SK-N-SH treated with all-trans-retinoic acid at 6 μM for 48 hours (cell line): ENCODE results near the gene WDR18.

Source experiments
- ARNTL ChIP-seq: fragments of 450-650 bp; formaldehyde crosslinking; IDR thresholded peaks from 2 replicates; pipeline ENCODE4 v1.5.0; 2020; ENCODE audit warnings: low read depth, mild to moderate bottlenecking, moderate library complexity, borderline replicate concordance
- CSDC2 ChIP-seq: fragments of 250-450 bp; sonication (Bioruptor Pico); IDR thresholded peaks from 2 replicates; pipeline ENCODE4 v1.5.0; 2020; ENCODE audit warnings: mild to moderate bottlenecking, moderate library complexity
- ESRRG ChIP-seq: fragments of 250-450 bp; sonication (Bioruptor Pico); IDR thresholded peaks from 2 replicates; pipeline ENCODE4 v1.6.1; 2021; ENCODE audit warnings: mild to moderate bottlenecking
- GLIS3 ChIP-seq: fragments of 250-450 bp; sonication (Bioruptor Pico); IDR thresholded peaks from 2 replicates; pipeline ENCODE4 v1.5.0; 2020; ENCODE audit warnings: mild to moderate bottlenecking, moderate library complexity
- ISL1 ChIP-seq: fragments of 250-450 bp; sonication (Bioruptor Pico); IDR thresholded peaks from 2 replicates; pipeline ENCODE4 v2.1.2; 2022; ENCODE audit warnings: mild to moderate bottlenecking, moderate library complexity
- PATZ1 ChIP-seq: fragments of 250-450 bp; sonication (Bioruptor Pico); IDR thresholded peaks from 2 replicates; pipeline ENCODE4 v1.8.0; 2020; ENCODE audit warnings: mild to moderate bottlenecking, moderate library complexity, borderline replicate concordance
- PPARA ChIP-seq: fragments of 250-450 bp; sonication (Bioruptor Pico); IDR thresholded peaks from 2 replicates; pipeline ENCODE4 v1.5.0; 2020; ENCODE audit warnings: mild to moderate bottlenecking, borderline replicate concordance
- RARB ChIP-seq: fragments of 250-450 bp; sonication (Bioruptor Pico); IDR thresholded peaks from 2 replicates; pipeline ENCODE4 v1.8.0; 2021; ENCODE audit warnings: mild to moderate bottlenecking, moderate library complexity
- TCF4 ChIP-seq: fragments of 250-450 bp; sonication (Bioruptor Pico); IDR thresholded peaks from 2 replicates; pipeline ENCODE4 v1.8.0; 2021; ENCODE audit warnings: mild to moderate bottlenecking, moderate library complexity, borderline replicate concordance
- ZFP30 ChIP-seq: fragments of 450-650 bp; formaldehyde crosslinking; IDR thresholded peaks from 2 replicates; pipeline ENCODE4 v1.5.0; 2022; ENCODE audit warnings: mild to moderate bottlenecking, moderate library complexity

DNA sequence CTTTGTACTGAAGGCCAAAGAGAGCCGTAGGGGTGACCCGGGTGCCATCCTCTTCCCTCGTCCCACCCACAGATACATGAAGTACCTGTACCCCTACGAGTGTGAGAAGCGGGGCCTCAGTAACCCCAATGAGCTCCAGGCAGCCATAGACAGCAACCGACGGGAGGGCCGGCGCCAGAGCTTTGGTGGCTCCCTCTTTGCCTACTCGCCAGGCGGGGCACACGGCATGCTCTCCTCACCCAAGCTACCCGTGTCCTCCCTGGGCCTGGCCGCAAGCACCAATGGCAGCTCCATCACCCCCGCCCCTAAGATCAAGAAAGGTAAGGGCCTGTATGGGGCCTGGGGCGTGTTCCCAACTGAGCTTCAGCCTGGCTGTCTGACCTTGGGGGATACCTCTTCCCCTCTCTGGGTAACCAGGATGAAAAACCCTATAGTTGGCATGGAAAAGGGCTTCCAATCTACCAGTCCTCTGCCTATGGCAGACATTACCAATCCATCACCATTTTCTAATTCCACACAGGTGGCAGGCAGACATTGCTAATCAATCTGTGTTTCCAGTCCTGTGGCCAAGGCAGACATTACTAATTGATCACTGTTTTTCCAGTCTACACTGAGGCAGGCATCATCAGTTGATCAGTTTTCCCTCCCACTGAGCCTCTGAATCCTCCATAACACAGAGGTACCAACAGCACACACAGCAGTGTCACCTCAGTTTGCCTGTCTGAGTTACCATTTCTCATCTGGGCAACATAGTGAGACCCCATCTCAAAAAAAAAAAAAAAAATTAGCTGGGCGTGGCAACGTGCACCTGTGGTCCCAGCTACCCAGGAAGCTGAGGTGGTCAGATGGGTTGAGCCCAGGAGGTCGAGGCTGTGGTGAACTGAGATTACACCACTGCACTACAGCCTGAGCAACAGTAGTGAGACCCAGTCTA is 19.1 kb upstream of the WDR18 start:
- no peak for TF ChIP-seq ARNTL (CRISPR knock-in tag)
- no peak for TF ChIP-seq GLIS3
- TF ChIP-seq PPARA: no peak
- TF ChIP-seq ZFP30 (CRISPR knock-in tag): no peak
- TF ChIP-seq ISL1 (CRISPR knock-in tag): no peak
- TF ChIP-seq ESRRG (CRISPR knock-in tag): no peak
- no peak for TF ChIP-seq PATZ1 (CRISPR knock-in tag)
- TF ChIP-seq RARB: no peak
- TF ChIP-seq TCF4 (CRISPR knock-in tag): no peak
- no peak for TF ChIP-seq CSDC2 (CRISPR knock-in tag)
